ENCODE data around the gene RDM1. TPM values are rescaled to one million over a fixed set of nuclear protein-coding genes. Genes with fewer than 3 reads are reported as not detected.
"Not testable (repeated sequence)": the region's sequence is repeated elsewhere in the genome, so short reads cannot be mapped to it uniquely, and the experiment has no call there.

RDM1 gene
- total RNA-seq, 1 donor from 2014 or later: 4.2 TPM

DNA sequence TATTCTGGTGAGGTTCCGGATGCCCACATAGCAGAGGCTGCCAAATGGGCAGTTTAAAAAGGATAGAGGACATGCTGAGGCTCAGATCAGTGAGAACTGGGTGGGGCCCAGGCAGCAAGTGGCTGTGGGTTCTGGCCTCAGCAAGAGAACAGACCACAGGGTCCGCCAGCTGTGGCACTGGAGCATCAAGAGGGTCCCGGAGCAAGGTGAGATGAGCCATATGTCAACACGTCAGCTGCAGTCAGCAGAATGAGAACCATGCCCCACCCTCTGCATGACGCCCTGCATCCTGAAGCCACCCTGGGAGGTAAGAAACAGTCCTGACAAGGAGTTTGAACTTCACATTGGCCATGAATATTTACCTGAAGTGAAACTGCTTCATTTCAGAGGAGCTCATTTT is 30.3 kb downstream of the RDM1 start:
- TF ChIP-seq, protein P1, sequence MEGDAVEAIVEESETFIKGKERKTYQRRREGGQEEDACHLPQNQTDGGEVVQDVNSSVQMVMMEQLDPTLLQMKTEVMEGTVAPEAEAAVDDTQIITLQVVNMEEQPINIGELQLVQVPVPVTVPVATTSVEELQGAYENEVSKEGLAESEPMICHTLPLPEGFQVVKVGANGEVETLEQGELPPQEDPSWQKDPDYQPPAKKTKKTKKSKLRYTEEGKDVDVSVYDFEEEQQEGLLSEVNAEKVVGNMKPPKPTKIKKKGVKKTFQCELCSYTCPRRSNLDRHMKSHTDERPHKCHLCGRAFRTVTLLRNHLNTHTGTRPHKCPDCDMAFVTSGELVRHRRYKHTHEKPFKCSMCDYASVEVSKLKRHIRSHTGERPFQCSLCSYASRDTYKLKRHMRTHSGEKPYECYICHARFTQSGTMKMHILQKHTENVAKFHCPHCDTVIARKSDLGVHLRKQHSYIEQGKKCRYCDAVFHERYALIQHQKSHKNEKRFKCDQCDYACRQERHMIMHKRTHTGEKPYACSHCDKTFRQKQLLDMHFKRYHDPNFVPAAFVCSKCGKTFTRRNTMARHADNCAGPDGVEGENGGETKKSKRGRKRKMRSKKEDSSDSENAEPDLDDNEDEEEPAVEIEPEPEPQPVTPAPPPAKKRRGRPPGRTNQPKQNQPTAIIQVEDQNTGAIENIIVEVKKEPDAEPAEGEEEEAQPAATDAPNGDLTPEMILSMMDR (IDR thresholded peaks at IDR 0.05; ENCODE audit: unreplicated experiment): no peak
- no peak overlapping the region for H3K4me3 Mint-ChIP-seq (ENCODE audit: low read depth)
- H3K27me3 Mint-ChIP-seq: peaks cover 2% of the 10 kb centered on the region
- H3K36me3 Mint-ChIP-seq (ENCODE audit: insufficient read depth): no peaks in the 10 kb centered on the region
- H3K27ac Mint-ChIP-seq: no peak overlapping the region
- no peaks in the 10 kb centered on the region for H3K4me1 Mint-ChIP-seq (ENCODE audit: low read depth)
- DNase-seq (ENCODE audit: low spot score, unreplicated experiment): no peak
- H3K9me3 Mint-ChIP-seq (ENCODE audit: low read depth): no peaks in the 10 kb centered on the region

DNA sequence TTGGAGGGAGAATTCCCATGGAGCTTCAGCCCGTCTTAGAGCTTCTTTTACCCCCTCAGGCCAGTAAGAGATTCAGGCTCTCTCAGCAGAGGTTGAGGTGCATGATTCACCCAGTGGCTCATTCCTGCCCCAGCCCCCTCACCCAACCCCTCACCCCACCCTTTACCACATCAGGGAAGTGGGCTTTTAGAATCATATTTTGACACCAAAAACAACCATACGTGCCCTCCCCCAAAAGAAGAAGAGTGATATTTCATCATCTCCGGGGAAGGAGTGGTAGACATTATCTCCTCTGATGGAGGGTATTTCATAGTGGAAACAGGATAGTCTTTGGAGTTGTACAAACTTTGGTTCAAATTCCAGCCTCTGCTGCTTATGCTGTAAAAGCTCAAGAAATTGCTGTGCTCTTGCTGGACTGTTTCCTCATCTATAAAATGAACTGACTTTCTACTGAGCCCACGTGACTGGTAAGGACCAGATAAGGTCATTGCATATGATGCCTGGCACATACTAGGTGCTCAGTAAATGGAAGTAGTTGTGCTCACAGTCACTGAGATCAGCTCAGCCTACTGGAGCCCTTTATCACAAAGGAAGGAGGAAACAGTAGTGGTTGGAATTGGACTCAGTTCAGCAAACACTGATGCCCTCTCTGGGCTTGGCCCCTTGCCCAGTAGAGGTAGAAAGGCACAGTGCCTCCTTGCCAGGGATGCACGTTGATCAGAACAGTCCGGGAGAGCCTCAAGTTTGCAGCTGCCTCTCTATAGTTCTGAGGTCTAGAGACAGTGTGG is 32.1 kb downstream of the RDM1 start:
- no peak overlapping the region for H3K27ac Mint-ChIP-seq
- H3K9me3 Mint-ChIP-seq (ENCODE audit: low read depth): no peaks in the 10 kb centered on the region
- no peak overlapping the region for H3K4me3 Mint-ChIP-seq (ENCODE audit: low read depth)
- DNase-seq (ENCODE audit: low spot score, unreplicated experiment): no peak
- H3K4me1 Mint-ChIP-seq (ENCODE audit: low read depth): no peaks in the 10 kb centered on the region
- H3K27me3 Mint-ChIP-seq: peaks cover 2% of the 10 kb centered on the region
- TF ChIP-seq, protein P1 (IDR thresholded peaks at IDR 0.05; ENCODE audit: unreplicated experiment): no peak
- no peaks in the 10 kb centered on the region for H3K36me3 Mint-ChIP-seq (ENCODE audit: insufficient read depth)

DNA sequence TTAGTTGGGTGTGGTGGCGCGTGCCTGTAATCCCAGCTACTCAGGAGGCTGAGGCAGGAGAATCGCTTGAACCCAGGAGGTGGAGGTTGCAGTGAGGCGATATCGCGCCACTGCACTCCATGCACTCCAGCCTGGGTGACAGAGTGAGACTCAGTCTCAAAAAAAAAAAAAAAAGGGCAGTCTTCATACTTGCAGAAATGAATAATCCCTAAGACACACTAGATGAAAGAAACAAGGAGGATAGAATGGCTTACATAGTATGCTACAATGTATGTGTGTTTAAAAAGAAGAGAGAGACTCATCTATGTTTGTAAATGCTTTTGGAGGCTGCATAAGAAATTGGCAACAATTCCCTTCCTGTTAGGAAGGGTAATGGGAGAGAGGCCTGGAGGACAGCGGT is 32.8 kb downstream of the RDM1 start:
- not testable (repeated sequence) for DNase-seq (ENCODE audit: low spot score, unreplicated experiment); H3K36me3 Mint-ChIP-seq (ENCODE audit: insufficient read depth); H3K9me3 Mint-ChIP-seq (ENCODE audit: low read depth); H3K27ac Mint-ChIP-seq; H3K27me3 Mint-ChIP-seq; H3K4me3 Mint-ChIP-seq (ENCODE audit: low read depth); H3K4me1 Mint-ChIP-seq (ENCODE audit: low read depth)

DNA sequence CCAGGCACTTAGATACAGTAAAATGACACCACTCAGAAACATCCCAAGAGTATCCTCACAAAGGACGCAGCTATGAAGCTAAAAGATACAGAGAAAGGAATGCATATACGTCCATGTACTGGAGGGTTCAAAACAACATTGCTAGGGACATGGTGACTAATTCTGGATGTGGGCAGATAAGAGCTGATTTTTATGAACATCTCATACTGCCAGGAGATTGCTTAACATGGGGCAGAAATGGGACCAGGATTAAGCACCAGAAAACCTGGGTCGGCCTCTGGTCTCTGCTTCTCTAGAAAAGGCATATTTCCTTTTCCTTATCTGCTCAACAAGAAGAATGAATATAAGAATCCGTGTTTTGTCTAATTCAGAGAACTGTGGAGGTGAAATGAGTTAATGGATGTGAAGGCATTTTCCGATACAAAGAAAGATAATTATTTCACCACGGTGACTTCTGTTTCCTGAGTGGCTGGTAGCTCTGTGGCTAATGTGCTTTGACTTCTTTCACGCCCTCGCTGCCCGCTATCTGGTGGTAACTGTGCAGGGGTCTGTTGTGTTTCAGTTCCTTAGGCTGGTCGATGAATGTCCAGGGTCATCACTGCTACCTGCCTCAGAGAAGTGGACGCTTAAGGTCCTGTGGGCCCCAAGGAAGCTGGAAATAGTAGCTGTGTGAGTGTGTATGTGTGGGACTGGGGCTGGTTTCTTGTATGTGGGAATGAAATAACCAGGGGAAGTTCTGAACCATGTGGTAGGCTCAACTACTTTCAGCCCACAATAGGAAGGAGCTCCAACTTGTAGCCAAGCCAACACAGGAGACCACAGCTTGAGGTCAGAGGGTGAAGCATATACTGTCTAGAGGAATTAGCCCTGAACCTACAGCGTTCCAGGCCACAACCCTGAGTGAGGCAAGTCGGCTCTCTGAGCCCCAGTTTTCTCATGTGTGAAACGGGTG is 34.7 kb downstream of the RDM1 start:
- Mint-ChIP-seq H3K9me3 (ENCODE audit: low read depth) (no peaks in the 10 kb centered on the region), H3K27ac (no peak overlapping the region), H3K4me3 (ENCODE audit: low read depth) (no peak overlapping the region), H3K27me3 (peaks cover 2% of the 10 kb centered on the region), H3K36me3 (ENCODE audit: insufficient read depth) (no peaks in the 10 kb centered on the region), H3K4me1 (ENCODE audit: low read depth) (peaks cover 2% of the 10 kb centered on the region)
- TF ChIP-seq, protein P1 (IDR thresholded peaks at IDR 0.05; ENCODE audit: unreplicated experiment): no peak
- DNase-seq (ENCODE audit: low spot score, unreplicated experiment): no peak

DNA sequence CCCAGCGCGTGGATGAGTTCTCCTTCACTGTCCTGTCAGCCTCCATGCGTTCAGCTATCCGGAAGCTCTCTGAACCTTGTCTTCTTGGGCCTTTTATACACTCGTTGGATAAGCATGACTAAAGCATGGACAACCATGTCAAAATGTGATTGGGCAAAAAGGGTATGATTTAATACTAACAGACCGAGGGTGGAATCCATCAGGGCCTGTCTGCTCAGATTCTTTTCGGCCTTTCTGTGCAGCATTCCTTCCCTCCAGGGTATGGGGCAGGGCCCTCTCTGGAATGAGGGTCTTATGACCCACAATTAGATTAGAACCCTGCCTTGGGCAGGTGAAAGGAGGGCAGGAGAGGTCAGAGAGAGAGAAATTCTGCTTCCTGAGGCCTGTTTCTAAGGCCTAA is 36.4 kb downstream of the RDM1 start:
- no peaks in the 10 kb centered on the region for H3K36me3 Mint-ChIP-seq (ENCODE audit: insufficient read depth)

More for the DNA sequence above, 36.4 kb downstream of the RDM1 start:
- Mint-ChIP-seq H3K27ac (no peak overlapping the region), H3K4me1 (ENCODE audit: low read depth) (peaks cover 8% of the 10 kb centered on the region), H3K9me3 (ENCODE audit: low read depth) (no peaks in the 10 kb centered on the region), H3K27me3 (peaks cover 2% of the 10 kb centered on the region), H3K4me3 (ENCODE audit: low read depth) (no peak overlapping the region)
- TF ChIP-seq, protein P1 (IDR thresholded peaks at IDR 0.05; ENCODE audit: unreplicated experiment): no peak
- no peak for DNase-seq (ENCODE audit: low spot score, unreplicated experiment)
